ENCODE measurements around the gene PRICKLE1. TPM values are rescaled to one million over a fixed set of nuclear protein-coding genes. Genes with fewer than 3 reads are reported as not detected.

PRICKLE1 gene
- total RNA-seq, 1 donor from 2014 or later: 30.6 TPM

GRCh38 chr12:42585841-42586216 is 3.7 kb downstream of the PRICKLE1 start:
- TF ChIP-seq CTCF (IDR thresholded peaks at IDR 0.05): no peak
- Mint-ChIP-seq H3K27me3 (ENCODE audit: unreplicated experiment) (peaks cover 30% of the 10 kb centered on the region), H3K36me3 (ENCODE audit: unreplicated experiment) (peaks cover 17% of the 10 kb centered on the region), H3K4me3 (ENCODE audit: unreplicated experiment) (peak overlapping the region; percentile 39), H3K4me1 (ENCODE audit: unreplicated experiment) (peaks cover 41% of the 10 kb centered on the region), H3K27ac (ENCODE audit: unreplicated experiment) (no peak overlapping the region), H3K9me3 (ENCODE audit: unreplicated experiment) (no peaks in the 10 kb centered on the region)
- DNase-seq (ENCODE audit: extremely low spot score, unreplicated experiment): no peak

- Mint-ChIP-seq H3K36me3 (ENCODE audit: unreplicated experiment) (peaks cover 20% of the 10 kb centered on the region), H3K27ac (ENCODE audit: unreplicated experiment) (no peak overlapping the region), H3K9me3 (ENCODE audit: unreplicated experiment) (no peaks in the 10 kb centered on the region), H3K4me1 (ENCODE audit: unreplicated experiment) (peaks cover 36% of the 10 kb centered on the region), H3K27me3 (ENCODE audit: unreplicated experiment) (peaks cover 28% of the 10 kb centered on the region), H3K4me3 (ENCODE audit: unreplicated experiment) (no peak overlapping the region)
- no peak for TF ChIP-seq CTCF (IDR thresholded peaks at IDR 0.05)
- no peak for DNase-seq (ENCODE audit: extremely low spot score, unreplicated experiment)
Observed at GRCh38 chr12:42585154-42585840, 4.2 kb downstream of the PRICKLE1 start.

- H3K27ac Mint-ChIP-seq (ENCODE audit: unreplicated experiment): no peak overlapping the region
- TF ChIP-seq CTCF (IDR thresholded peaks at IDR 0.05): no peak
- no peak for DNase-seq (ENCODE audit: extremely low spot score, unreplicated experiment)
- peaks cover 20% of the 10 kb centered on the region for H3K36me3 Mint-ChIP-seq (ENCODE audit: unreplicated experiment)
- peaks cover 27% of the 10 kb centered on the region for H3K27me3 Mint-ChIP-seq (ENCODE audit: unreplicated experiment)
- peaks cover 33% of the 10 kb centered on the region for H3K4me1 Mint-ChIP-seq (ENCODE audit: unreplicated experiment)
- H3K4me3 Mint-ChIP-seq (ENCODE audit: unreplicated experiment): peak overlapping the region; percentile 26
- H3K9me3 Mint-ChIP-seq (ENCODE audit: unreplicated experiment): no peaks in the 10 kb centered on the region
Observed at GRCh38 chr12:42584651-42585111, 4.9 kb downstream of the PRICKLE1 start.

- H3K4me1 Mint-ChIP-seq (ENCODE audit: unreplicated experiment): peaks cover 26% of the 10 kb centered on the region
Observed at GRCh38 chr12:42583016-42583415, 6.5 kb downstream of the PRICKLE1 start.

More at GRCh38 chr12:42583016-42583415, 6.5 kb downstream of the PRICKLE1 start:
- H3K4me3 Mint-ChIP-seq (ENCODE audit: unreplicated experiment): no peak overlapping the region
- no peak for DNase-seq (ENCODE audit: extremely low spot score, unreplicated experiment)
- no peak overlapping the region for H3K27ac Mint-ChIP-seq (ENCODE audit: unreplicated experiment)
- H3K27me3 Mint-ChIP-seq (ENCODE audit: unreplicated experiment): peaks cover 30% of the 10 kb centered on the region
- H3K9me3 Mint-ChIP-seq (ENCODE audit: unreplicated experiment): no peaks in the 10 kb centered on the region
- TF ChIP-seq CTCF (IDR thresholded peaks at IDR 0.05): no peak
- H3K36me3 Mint-ChIP-seq (ENCODE audit: unreplicated experiment): peaks cover 25% of the 10 kb centered on the region
